Endothelial cell of umbilical vein (primary cell): ENCODE measurements around the gene VPS37C. TPM values are rescaled to one million over a fixed set of nuclear protein-coding genes. Genes with fewer than 3 reads are reported as not detected.
"Not testable (repeated sequence)": the region's sequence is repeated elsewhere in the genome, so short reads cannot be mapped to it uniquely, and the experiment has no call there.

Experiments used
- BruUV-seq: library from RNA; stranded (reverse); fragments of 400-500 nt; replicated peaks from 2 replicates; lab custom pipeline; 2021; lab: Mats Ljungman, UMichigan
- CTCF ChIA-PET: fragments of 300-600, 350-600 bp; sonication (Branson Sonifier 250); formaldehyde crosslinking; loops from one replicate; lab custom pipeline; 2021; ENCODE audit warnings: antibody characterized with exemption, inconsistent platforms; lab: Charles Lee
- POLR2A ChIA-PET: fragments of 300-600, 350-600 bp; sonication (Branson Sonifier 250); formaldehyde crosslinking; loops from one replicate; lab custom pipeline; 2021; ENCODE audit warnings: antibody characterized with exemption, inconsistent platforms; lab: Charles Lee
- DNase-seq: peaks from one replicate; pipeline ENCODE4 v3.0.0-alpha.2; 2011; ENCODE audit warnings: low read depth, low spot score
- FAIRE-seq: peaks from 2 replicates; lab custom pipeline; 2011; peaks lifted over from hg19 to GRCh38; lab: Jason Lieb, UNC
- H2AFZ ChIP-seq: 2 replicates; pipeline ENCODE4 v1.6.0; 2012; ENCODE audit warnings: low read depth, low read length, control low read depth, inconsistent platforms
- H3K27ac ChIP-seq: 2 replicates; pipeline ENCODE4 v1.5.1; 2011; ENCODE audit warnings: low read depth, mild to moderate bottlenecking, control low read depth, low read length, moderate library complexity; ENCODE audit not compliant: insufficient read depth
- H3K27me3 ChIP-seq, 2 experiments: 2 replicates each; pipeline versions ENCODE4 v1.6.0 to v1.6.1; 2011; ENCODE audit warnings: low read length in 2 of 2, mixed read lengths in 1 of 2; ENCODE audit not compliant: control insufficient read depth in 2 of 2, insufficient read depth in 2 of 2
- H3K36me3 ChIP-seq, 2 experiments: 2 replicates in 1 of 2; 3 replicates in 1 of 2; pipeline ENCODE4 v1.5.1; 2011; ENCODE audit warnings: low read length in 2 of 2, mild to moderate bottlenecking in 1 of 2, moderate library complexity in 1 of 2; ENCODE audit not compliant: control insufficient read depth in 2 of 2, insufficient read depth in 2 of 2; ENCODE audit errors: extremely low read depth in 1 of 2
- H3K4me1 ChIP-seq: 3 replicates; pipeline ENCODE4 v1.5.1; 2011; ENCODE audit warnings: mild to moderate bottlenecking, low read length; ENCODE audit not compliant: control insufficient read depth, insufficient read depth; ENCODE audit errors: extremely low read depth
- H3K4me2 ChIP-seq: 2 replicates; pipeline ENCODE4 v1.6.1; 2011; ENCODE audit warnings: low read length, control low read depth, mixed read lengths; ENCODE audit not compliant: insufficient read depth
- H3K4me3 ChIP-seq, 3 experiments: fragments of 200-600 bp in 1 of 3; sonication (generic), shearing (Covaris generic) in 1 of 3; replicated peaks in 1 of 3; 2 replicates each; pipeline ENCODE4 v1.5.1; 2011 to 2016; ENCODE audit warnings: control low read depth in 3 of 3, low read length in 3 of 3, mild to moderate bottlenecking in 2 of 3, inconsistent platforms in 1 of 3, low read depth in 1 of 3, moderate library complexity in 1 of 3; ENCODE audit not compliant: insufficient read depth in 1 of 3
- H3K79me2 ChIP-seq: 2 replicates; pipeline ENCODE4 v1.6.0; 2012; ENCODE audit warnings: low read length, inconsistent platforms; ENCODE audit not compliant: control insufficient read depth, insufficient read depth
- H3K9ac ChIP-seq: replicated peaks from 2 replicates; pipeline ENCODE3; 2011; ENCODE audit warnings: low read length, control low read depth; ENCODE audit not compliant: insufficient read depth; ENCODE audit errors: extremely low read depth
- H3K9me1 ChIP-seq: replicated peaks from 3 replicates; pipeline ENCODE4 v1.6.0; 2011; ENCODE audit warnings: mild to moderate bottlenecking, low read length; ENCODE audit not compliant: control insufficient read depth, insufficient read depth; ENCODE audit errors: extremely low read depth
- H3K9me3 ChIP-seq: replicated peaks from 2 replicates; pipeline ENCODE4 v1.5.1; 2012; ENCODE audit warnings: low read length, inconsistent platforms; ENCODE audit not compliant: control insufficient read depth, insufficient read depth
- H4K20me1 ChIP-seq: replicated peaks from 2 replicates; pipeline ENCODE3; 2011; ENCODE audit warnings: mild to moderate bottlenecking, low read length; ENCODE audit not compliant: control insufficient read depth, insufficient read depth; ENCODE audit errors: extremely low read depth
- CTCF ChIP-seq, 2 donors: IDR thresholded peaks; 1 replicate in 1 of 2; 2 replicates in 1 of 2; pipeline ENCODE4 v1.5.1; 2011; ENCODE audit warnings: low read length in 2 of 2, mild to moderate bottlenecking in 2 of 2, moderate library complexity in 2 of 2, control low read depth in 1 of 2, inconsistent platforms in 1 of 2, low read depth in 1 of 2; ENCODE audit not compliant: insufficient read depth in 1 of 2; ENCODE audit errors: extremely low read depth in 1 of 2
- EZH2 ChIP-seq: IDR thresholded peaks from 2 replicates; pipeline ENCODE4 v1.6.1; 2012; ENCODE audit warnings: borderline replicate concordance, low read depth, mild to moderate bottlenecking, moderate library complexity, low read length, inconsistent platforms; ENCODE audit not compliant: severe bottlenecking
- FOS ChIP-seq: IDR thresholded peaks from 2 replicates; pipeline ENCODE4 v1.6.1; 2011; ENCODE audit warnings: mild to moderate bottlenecking, low read length, moderate library complexity, borderline replicate concordance; ENCODE audit not compliant: insufficient read depth
- GATA2 ChIP-seq: IDR thresholded peaks from 2 replicates; pipeline ENCODE4 v1.7.0; 2011; ENCODE audit warnings: low read depth, mild to moderate bottlenecking, moderate library complexity, mixed read lengths, low read length; ENCODE audit not compliant: insufficient read length, insufficient read depth
- JUN ChIP-seq: IDR thresholded peaks from 2 replicates; pipeline ENCODE4 v1.6.1; 2011; ENCODE audit warnings: borderline replicate concordance, low read depth; ENCODE audit not compliant: insufficient read length, insufficient read depth
- MAX ChIP-seq: IDR thresholded peaks from 2 replicates; pipeline ENCODE4 v1.6.1; 2011; ENCODE audit not compliant: insufficient read depth, insufficient read length
- MYC ChIP-seq: IDR thresholded peaks from one replicate; pipeline ENCODE4 v1.6.1; 2011; ENCODE audit warnings: mild to moderate bottlenecking, low read depth, low read length
- POLR2A ChIP-seq: IDR thresholded peaks from 2 replicates; pipeline ENCODE4 v1.6.1; 2012; ENCODE audit warnings: low read depth, mild to moderate bottlenecking, control low read depth, low read length
- POLR2AphosphoS5 ChIP-seq: IDR thresholded peaks from 2 replicates; pipeline ENCODE4 v1.6.1; 2012; ENCODE audit warnings: low read depth, mild to moderate bottlenecking, control low read depth, low read length, moderate library complexity; ENCODE audit not compliant: insufficient read depth
- dilution Hi-C: fragments of 300-500 bp; cut with MboI; formaldehyde crosslinking; loops from one replicate; pipeline ENCODE4 v1.15.0; 2019; ENCODE audit warnings: low sequenced_read_pairs; ENCODE audit not compliant: extremely low pct_ligation_motif_present
- intact Hi-C: fragments of 100-400 bp; cut with micrococcal nuclease; formaldehyde crosslinking; loops from one replicate; pipeline ENCODE4 v1.10.0; 2022
- polyA plus RNA-seq, 4 experiments: library from polyadenylated mRNA; depleted of rRNA in 3 of 4; stranded (reverse) in 3 of 4; unstranded in 1 of 4; fragments of >200 nt; gene quantifications; 2 replicates each; pipeline versions ENCODE4 v1.2.1 to v1.2.3, GENCODE V29; 2011 to 2012; ENCODE audit warnings: missing spikeins in 1 of 4
- total RNA-seq: library from RNA; stranded (reverse); gene quantifications from 2 replicates; pipeline ENCODE4 v1.2.3, GENCODE V29; 2021

Gene VPS37C
- total and polyA plus RNA-seq, 2 donors (not counting 3 experiments of a cell fraction or from before 2014, with no cell fraction given): 17.7 to 23.4 TPM

- Histone ChIP-seq H3K4me1 (no peaks in the 10 kb centered on the region), H3K4me3 (no peak overlapping the region), H2AFZ (no peak overlapping the region), H3K4me2 (no peak overlapping the region), H3K9me3 (no peaks in the 10 kb centered on the region), H3K27ac (no peak overlapping the region), H3K9me1 (no peaks in the 10 kb centered on the region), H3K9ac (no peak overlapping the region), H3K36me3 (no peaks in the 10 kb centered on the region), H4K20me1 (no peaks in the 10 kb centered on the region), H3K27me3 (no peaks in the 10 kb centered on the region), H3K79me2 (no peaks in the 10 kb centered on the region)
- CTCF ChIA-PET: no interaction called here
- no peak for FAIRE-seq
- BruUV-seq: no TSS peak
- POLR2A ChIA-PET: no interaction called here
- intact Hi-C loops (no loop called here), dilution Hi-C loops (no loop called here)
- no peak for DNase-seq
- TF ChIP-seq GATA2: no peak
- no peak for TF ChIP-seq FOS
- no peak for TF ChIP-seq JUN
- no peak for TF ChIP-seq POLR2A
- TF ChIP-seq MYC: no peak
- no peak for TF ChIP-seq POLR2AphosphoS5
- TF ChIP-seq CTCF (IDR thresholded peaks at IDR 0.05; ENCODE audit: extremely low read depth in 1 of 2, insufficient read depth in 1 of 2, low read depth in 1 of 2, low read length in 2 of 2): no peak
- TF ChIP-seq MAX: no peak
- no peak for TF ChIP-seq EZH2
These were observed 66.2 kb downstream of the VPS37C start for GRCh38 chr11:61095021-61095420.

GRCh38 chr11:61094167-61094566, 67.1 kb downstream of the VPS37C start:
- H3K9me3 ChIP-seq, POLR2A ChIA-PET, H3K27me3 ChIP-seq, H3K4me1 ChIP-seq, H3K36me3 ChIP-seq, H3K9me1 ChIP-seq, H2AFZ ChIP-seq, DNase-seq, H3K27ac ChIP-seq, dilution Hi-C loops, H3K4me2 ChIP-seq, H3K79me2 ChIP-seq, intact Hi-C loops, FAIRE-seq, BruUV-seq, H4K20me1 ChIP-seq, H3K4me3 ChIP-seq, CTCF ChIA-PET, H3K9ac ChIP-seq: not testable (repeated sequence)
